Smooth muscle cell (in vitro differentiated cells): ENCODE measurements around the gene MRPL21. TPM values are rescaled to one million over a fixed set of nuclear protein-coding genes. Genes with fewer than 3 reads are reported as not detected.

Experiments
- DNase-seq: peaks from one replicate; lab custom pipeline; 2025; ENCODE audit not compliant: unreplicated experiment; lab: John Stamatoyannopoulos, UW
- H2AFZ ChIP-seq: fragments of 200-600 bp; sonication (generic); 2 replicates; pipeline ENCODE4 v1.6.0; 2016; ENCODE audit warnings: antibody characterized with exemption, low read depth, mild to moderate bottlenecking
- H3F3A ChIP-seq: fragments of 200-600 bp; sonication (generic); 2 replicates; pipeline ENCODE4 v1.6.0; 2017; ENCODE audit warnings: antibody characterized with exemption, low read depth
- H3K27ac ChIP-seq: fragments of 200-600 bp; sonication (generic); 2 replicates; pipeline ENCODE4 v1.5.1; 2016; ENCODE audit warnings: low read depth, mild to moderate bottlenecking
- H3K27me3 ChIP-seq: fragments of 200-600 bp; sonication (generic); 2 replicates; pipeline ENCODE4 v1.6.1; 2016; ENCODE audit warnings: low read depth, mild to moderate bottlenecking
- H3K36me3 ChIP-seq: fragments of 200-600 bp; sonication (generic); 2 replicates; pipeline ENCODE4 v1.5.1; 2016; ENCODE audit warnings: low read depth
- H3K4me1 ChIP-seq: fragments of 200-600 bp; sonication (generic); 2 replicates; pipeline ENCODE4 v1.5.1; 2016; ENCODE audit warnings: low read depth
- H3K4me2 ChIP-seq: fragments of 200-600 bp; sonication (generic); 2 replicates; pipeline ENCODE4 v1.6.0; 2016; ENCODE audit warnings: mild to moderate bottlenecking
- H3K4me3 ChIP-seq: fragments of 200-600 bp; sonication (generic); 2 replicates; pipeline ENCODE4 v1.5.1; 2016; ENCODE audit warnings: mild to moderate bottlenecking
- H3K79me2 ChIP-seq: fragments of 200-600 bp; sonication (generic); 2 replicates; pipeline ENCODE4 v1.6.0; 2016; ENCODE audit warnings: low read depth, mild to moderate bottlenecking
- H3K9ac ChIP-seq: fragments of 200-600 bp; sonication (generic); 2 replicates; pipeline ENCODE4 v1.6.0; 2016; ENCODE audit warnings: low read depth
- H3K9me3 ChIP-seq: fragments of 200-600 bp; sonication (generic); replicated peaks from 2 replicates; pipeline ENCODE4 v1.5.1; 2016; ENCODE audit warnings: low read depth
- H4K20me1 ChIP-seq: fragments of 200-600 bp; sonication (generic); 2 replicates; pipeline ENCODE4 v1.6.0; 2016; ENCODE audit warnings: low read depth
- WGBS: methylation state at CpG from one replicate; pipeline ENCODE4 v1.1.7; 2016; ENCODE audit warnings: low lambda C conversion rate; 5-methylcytosine and 5-hydroxymethylcytosine counted together
- polyA plus RNA-seq: library from polyadenylated mRNA; unstranded; fragments of >200 nt; fragmentation: Nextera tagmentation; extraction: Ambion mirVana; gene quantifications from 2 replicates; pipeline ENCODE4 v1.2.1, GENCODE V29; 2016
- total RNA-seq: library from RNA; depleted of rRNA; stranded (reverse); fragments of >200 nt; gene quantifications from 2 replicates; pipeline ENCODE4 v1.2.3, GENCODE V29; 2014
- TF ChIP-seq, protein P1 (sequence below): fragments of 200-600 bp; sonication (generic); IDR thresholded peaks from 2 replicates; pipeline ENCODE4 v1.5.1; 2017; ENCODE audit warnings: borderline replicate concordance, mild to moderate bottlenecking, antibody characterized with exemption; ENCODE audit not compliant: insufficient read depth, poor library complexity, severe bottlenecking

Gene MRPL21
- total and polyA plus RNA-seq, 2 experiments from 2014 or later = 41.2 to 110 TPM

DNA sequence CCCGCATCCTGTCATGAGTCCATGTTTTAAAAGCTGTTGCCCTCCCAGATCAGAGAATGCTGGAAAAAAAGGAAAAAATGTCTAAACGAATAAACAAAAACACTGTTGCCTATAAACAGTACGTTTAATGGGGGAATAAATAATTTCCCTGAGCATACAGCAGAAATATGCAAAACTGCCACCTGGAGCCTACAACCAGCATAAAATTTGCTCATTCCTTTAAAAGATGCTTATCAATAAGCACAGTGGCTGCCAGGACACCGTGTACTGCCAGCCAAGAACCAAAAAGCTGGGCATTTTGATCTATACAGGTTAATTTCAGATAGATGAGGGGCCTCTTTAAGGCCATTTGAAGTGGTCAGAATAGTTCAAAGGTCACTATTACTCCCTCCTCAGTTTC lies 56.2 kb downstream of the MRPL21 start:
- TF ChIP-seq, protein P1, sequence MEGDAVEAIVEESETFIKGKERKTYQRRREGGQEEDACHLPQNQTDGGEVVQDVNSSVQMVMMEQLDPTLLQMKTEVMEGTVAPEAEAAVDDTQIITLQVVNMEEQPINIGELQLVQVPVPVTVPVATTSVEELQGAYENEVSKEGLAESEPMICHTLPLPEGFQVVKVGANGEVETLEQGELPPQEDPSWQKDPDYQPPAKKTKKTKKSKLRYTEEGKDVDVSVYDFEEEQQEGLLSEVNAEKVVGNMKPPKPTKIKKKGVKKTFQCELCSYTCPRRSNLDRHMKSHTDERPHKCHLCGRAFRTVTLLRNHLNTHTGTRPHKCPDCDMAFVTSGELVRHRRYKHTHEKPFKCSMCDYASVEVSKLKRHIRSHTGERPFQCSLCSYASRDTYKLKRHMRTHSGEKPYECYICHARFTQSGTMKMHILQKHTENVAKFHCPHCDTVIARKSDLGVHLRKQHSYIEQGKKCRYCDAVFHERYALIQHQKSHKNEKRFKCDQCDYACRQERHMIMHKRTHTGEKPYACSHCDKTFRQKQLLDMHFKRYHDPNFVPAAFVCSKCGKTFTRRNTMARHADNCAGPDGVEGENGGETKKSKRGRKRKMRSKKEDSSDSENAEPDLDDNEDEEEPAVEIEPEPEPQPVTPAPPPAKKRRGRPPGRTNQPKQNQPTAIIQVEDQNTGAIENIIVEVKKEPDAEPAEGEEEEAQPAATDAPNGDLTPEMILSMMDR = no peak

DNA sequence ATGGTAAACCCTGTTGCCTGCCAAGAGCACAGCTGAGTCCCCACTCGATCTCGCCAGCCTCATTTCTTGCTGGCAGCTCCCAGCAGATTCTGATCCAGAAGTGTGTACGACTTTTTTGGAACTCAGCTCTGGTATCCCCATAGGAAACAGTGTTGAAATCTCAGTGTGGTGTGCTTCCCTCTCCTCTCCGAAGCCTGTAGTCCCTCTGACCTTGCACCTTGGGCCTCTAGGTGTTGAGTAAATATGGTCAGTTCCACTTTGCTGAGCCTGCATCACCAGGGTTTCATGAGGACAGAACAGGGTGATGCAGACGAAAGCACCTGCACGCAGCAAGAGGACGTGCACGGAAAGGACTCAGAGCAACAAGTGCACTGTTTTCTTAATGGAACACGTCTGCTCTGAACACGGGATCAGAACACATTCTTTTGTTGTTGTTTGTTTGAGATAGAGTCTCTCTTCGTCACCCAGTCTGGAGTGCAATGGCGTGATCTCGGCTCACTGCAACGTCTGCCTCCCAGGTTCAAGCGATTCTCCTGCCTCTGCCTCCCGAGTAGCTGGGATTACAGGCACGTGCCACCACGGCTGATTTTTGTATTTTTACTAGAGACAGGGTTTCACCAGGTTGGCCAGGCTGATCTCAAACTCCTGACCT lies 58.2 kb downstream of the MRPL21 start:
- WGBS = 81% methylated on average over 18 of the region's 18 CpGs
- H3K9me3 ChIP-seq = no peaks in the 10 kb centered on the region
- no peak overlapping the region for H3K4me3 ChIP-seq
- no peak overlapping the region for H2AFZ ChIP-seq
- no peaks in the 10 kb centered on the region for H3K36me3 ChIP-seq
- no peaks in the 10 kb centered on the region for H4K20me1 ChIP-seq
- H3K9ac ChIP-seq = no peak overlapping the region
- no peaks in the 10 kb centered on the region for H3F3A ChIP-seq
- no peak overlapping the region for H3K4me2 ChIP-seq
- no peak for DNase-seq
- H3K27me3 ChIP-seq = peaks cover 70% of the 10 kb centered on the region
- no peaks in the 10 kb centered on the region for H3K79me2 ChIP-seq
- no peak overlapping the region for H3K27ac ChIP-seq
- peaks cover 9% of the 10 kb centered on the region for H3K4me1 ChIP-seq
- TF ChIP-seq, protein P1 = no peak

More for the DNA sequence above, 56.2 kb downstream of the MRPL21 start:
- Histone ChIP-seq H3K9me3 (no peaks in the 10 kb centered on the region), H2AFZ (no peak overlapping the region), H3K36me3 (no peaks in the 10 kb centered on the region), H3K27me3 (peaks cover 71% of the 10 kb centered on the region), H3K27ac (no peak overlapping the region), H3F3A (no peaks in the 10 kb centered on the region), H3K9ac (no peak overlapping the region), H3K79me2 (no peaks in the 10 kb centered on the region), H3K4me3 (no peak overlapping the region), H3K4me2 (no peak overlapping the region), H4K20me1 (no peaks in the 10 kb centered on the region), H3K4me1 (peaks cover 9% of the 10 kb centered on the region)
- no peak for DNase-seq
- 79% methylated on average over 4 of the region's 4 CpGs for WGBS

DNA sequence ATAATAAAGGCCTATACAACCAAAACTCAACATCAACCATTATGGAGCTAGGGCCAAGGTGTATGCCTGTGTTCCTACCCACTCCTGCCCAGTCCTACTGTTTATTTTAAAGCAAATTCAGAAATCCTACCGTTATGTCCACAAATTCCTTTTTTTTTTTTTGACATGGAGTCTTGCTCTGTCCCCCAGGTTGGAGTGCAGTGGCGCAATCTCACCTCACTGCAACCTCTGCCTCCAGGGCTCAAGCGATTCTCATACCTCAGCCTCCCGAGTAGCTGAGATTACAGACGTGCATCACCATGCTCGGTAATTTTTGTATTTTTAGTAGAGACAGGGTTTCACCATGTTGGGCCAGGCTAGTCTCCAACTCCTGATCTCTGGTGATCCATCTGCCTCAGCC lies 58.8 kb downstream of the MRPL21 start:
- TF ChIP-seq, protein P1 = no peak
- no peak overlapping the region for H3K4me2 ChIP-seq
- peaks cover 70% of the 10 kb centered on the region for H3K27me3 ChIP-seq
- peaks cover 12% of the 10 kb centered on the region for H3K4me1 ChIP-seq
- no peak overlapping the region for H3K27ac ChIP-seq
- H3K4me3 ChIP-seq = no peak overlapping the region
- no peak overlapping the region for H3K9ac ChIP-seq
- no peak overlapping the region for H2AFZ ChIP-seq
- H3K79me2 ChIP-seq = no peaks in the 10 kb centered on the region
- H3K9me3 ChIP-seq = no peaks in the 10 kb centered on the region
- WGBS = 84% methylated on average over 6 of the region's 6 CpGs
- no peaks in the 10 kb centered on the region for H4K20me1 ChIP-seq
- no peak for DNase-seq
- no peaks in the 10 kb centered on the region for H3F3A ChIP-seq
- no peaks in the 10 kb centered on the region for H3K36me3 ChIP-seq

DNA sequence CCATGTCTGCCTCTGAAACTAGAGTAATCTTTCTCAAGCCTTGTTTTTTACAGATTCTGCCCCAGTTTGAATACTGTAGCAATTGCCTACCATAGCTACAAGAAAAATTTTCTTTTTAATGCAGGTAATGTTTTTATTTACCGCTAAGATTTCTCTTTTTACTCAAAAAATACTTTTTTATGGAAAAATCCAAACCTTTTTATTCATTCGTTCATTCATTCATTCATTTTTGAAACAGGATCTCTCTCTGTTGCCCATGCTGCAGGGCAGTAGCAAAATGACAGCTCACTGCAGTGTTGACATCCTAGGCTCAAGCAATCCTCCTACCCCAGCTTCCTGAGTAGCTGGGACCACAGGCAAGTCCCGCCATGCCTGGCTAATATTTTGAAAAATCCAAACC lies 59.3 kb downstream of the MRPL21 start:
- 65% methylated on average over 3 of the region's 3 CpGs for WGBS
- H3K79me2 ChIP-seq = no peaks in the 10 kb centered on the region
- H4K20me1 ChIP-seq = no peaks in the 10 kb centered on the region
- TF ChIP-seq, protein P1 = no peak
- peaks cover 17% of the 10 kb centered on the region for H3K4me1 ChIP-seq
- no peak overlapping the region for H3K27ac ChIP-seq
- no peaks in the 10 kb centered on the region for H3K9me3 ChIP-seq
- peaks cover 70% of the 10 kb centered on the region for H3K27me3 ChIP-seq
- H3K36me3 ChIP-seq = no peaks in the 10 kb centered on the region
- no peak overlapping the region for H2AFZ ChIP-seq
- H3K9ac ChIP-seq = no peak overlapping the region
- H3K4me3 ChIP-seq = peak overlapping the region; percentile 43
- H3F3A ChIP-seq = no peaks in the 10 kb centered on the region
- H3K4me2 ChIP-seq = peak overlapping the region; percentile 84
- DNase-seq = no peak
